Liver (tissue), 3 donors: ENCODE results near the gene RFPL4AL1.

ENCODE experiments used
- EGR1 ChIP-seq, 2 donors: IDR thresholded peaks; 2 replicates each; pipeline ENCODE4 v1.6.1; 2016 to 2018; ENCODE audit warnings: antibody characterized with exemption in 2 of 2, low read depth in 2 of 2
- FOXA1 ChIP-seq: IDR thresholded peaks from 2 replicates; pipeline ENCODE4 v1.6.1; 2016; ENCODE audit warnings: antibody characterized with exemption
- GABPA ChIP-seq, 2 donors: IDR thresholded peaks in 1 of 2; conservative IDR thresholded peaks in 1 of 2; 2 replicates each; pipeline ENCODE4 v1.6.1; 2016; ENCODE audit warnings: antibody characterized with exemption in 2 of 2, mild to moderate bottlenecking in 1 of 2, moderate library complexity in 1 of 2
- HNF4A ChIP-seq, 2 donors: conservative IDR thresholded peaks; 2 replicates each; pipeline ENCODE4 v1.6.1; 2016; ENCODE audit warnings: antibody characterized with exemption in 2 of 2, mild to moderate bottlenecking in 2 of 2
- RAD21 ChIP-seq, 2 donors: IDR thresholded peaks; 2 replicates each; pipeline ENCODE4 v1.6.1; 2016; ENCODE audit warnings: antibody characterized with exemption in 2 of 2, mild to moderate bottlenecking in 2 of 2
- RXRA ChIP-seq, 2 donors: IDR thresholded peaks; 2 replicates each; pipeline ENCODE4 v1.6.1; 2017 to 2018; ENCODE audit warnings: antibody characterized with exemption in 2 of 2, mild to moderate bottlenecking in 1 of 2
- SP1 ChIP-seq: IDR thresholded peaks from 2 replicates; pipeline ENCODE4 v1.6.1; 2018; ENCODE audit warnings: antibody characterized with exemption, mild to moderate bottlenecking
- TAF1 ChIP-seq: conservative IDR thresholded peaks from 2 replicates; pipeline ENCODE4 v1.6.1; 2016; ENCODE audit warnings: antibody characterized with exemption, mild to moderate bottlenecking
- YY1 ChIP-seq: IDR thresholded peaks from 2 replicates; pipeline ENCODE4 v1.6.1; 2016; ENCODE audit warnings: antibody characterized with exemption, mild to moderate bottlenecking
- TF ChIP-seq, protein P1 (sequence below): fragments of 150-350 bp; IDR thresholded peaks from 2 replicates; pipeline ENCODE4 v1.5.1; 2017; ENCODE audit warnings: improper control_type of control experiment, low read depth, low read length; ENCODE audit not compliant: missing input control
- TF ChIP-seq, protein P2 (sequence below): IDR thresholded peaks from 2 replicates; pipeline ENCODE4 v1.6.1; 2016; ENCODE audit warnings: antibody characterized with exemption
- TF ChIP-seq, protein P3 (sequence below): IDR thresholded peaks from 2 replicates; pipeline ENCODE4 v1.6.1; 2016; ENCODE audit warnings: antibody characterized with exemption, mild to moderate bottlenecking
- TF ChIP-seq, protein P4 (sequence below): IDR thresholded peaks from 2 replicates; pipeline ENCODE4 v1.6.1; 2016; ENCODE audit warnings: antibody characterized with exemption
- donor health status: healthy.
- donor health status: healthy.

DNA sequence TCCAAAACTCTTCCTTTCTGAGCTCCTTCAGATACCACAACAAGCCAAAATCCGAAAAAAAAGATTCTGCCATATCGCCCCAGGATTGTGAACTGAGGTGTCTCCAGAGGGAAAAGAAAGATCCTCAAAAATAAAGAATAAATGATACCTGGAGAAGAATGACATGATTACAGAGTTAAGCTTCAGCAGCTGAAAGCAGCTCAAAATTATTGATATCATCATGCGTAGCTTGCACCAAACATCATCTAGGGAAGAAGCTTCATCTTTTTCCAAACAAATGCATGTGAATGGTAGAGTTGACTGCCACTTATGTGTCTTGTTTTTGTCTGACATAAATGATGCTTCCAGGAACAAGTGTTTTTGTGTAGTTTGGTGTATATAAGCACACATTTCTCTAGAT lies 30.6 kb upstream of the RFPL4AL1 start, which contains the start of gene NLRP9:
- TF ChIP-seq, protein P1, sequence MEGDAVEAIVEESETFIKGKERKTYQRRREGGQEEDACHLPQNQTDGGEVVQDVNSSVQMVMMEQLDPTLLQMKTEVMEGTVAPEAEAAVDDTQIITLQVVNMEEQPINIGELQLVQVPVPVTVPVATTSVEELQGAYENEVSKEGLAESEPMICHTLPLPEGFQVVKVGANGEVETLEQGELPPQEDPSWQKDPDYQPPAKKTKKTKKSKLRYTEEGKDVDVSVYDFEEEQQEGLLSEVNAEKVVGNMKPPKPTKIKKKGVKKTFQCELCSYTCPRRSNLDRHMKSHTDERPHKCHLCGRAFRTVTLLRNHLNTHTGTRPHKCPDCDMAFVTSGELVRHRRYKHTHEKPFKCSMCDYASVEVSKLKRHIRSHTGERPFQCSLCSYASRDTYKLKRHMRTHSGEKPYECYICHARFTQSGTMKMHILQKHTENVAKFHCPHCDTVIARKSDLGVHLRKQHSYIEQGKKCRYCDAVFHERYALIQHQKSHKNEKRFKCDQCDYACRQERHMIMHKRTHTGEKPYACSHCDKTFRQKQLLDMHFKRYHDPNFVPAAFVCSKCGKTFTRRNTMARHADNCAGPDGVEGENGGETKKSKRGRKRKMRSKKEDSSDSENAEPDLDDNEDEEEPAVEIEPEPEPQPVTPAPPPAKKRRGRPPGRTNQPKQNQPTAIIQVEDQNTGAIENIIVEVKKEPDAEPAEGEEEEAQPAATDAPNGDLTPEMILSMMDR: no peak
- TF ChIP-seq RAD21 (IDR thresholded peaks at IDR 0.05) (no peak), GABPA (IDR thresholded peaks at IDR 0.05 in 1 of 2, conservative IDR thresholded peaks at IDR 0.05 in 1 of 2) (no peak), SP1 (no peak), YY1 (no peak), EGR1 (IDR thresholded peaks at IDR 0.05; ENCODE audit: low read depth in 2 of 2) (no peak), HNF4A (conservative IDR thresholded peaks at IDR 0.05) (no peak), FOXA1 (no peak), TAF1 (no peak), RXRA (IDR thresholded peaks at IDR 0.05) (no peak)
- TF ChIP-seq, protein P2, sequence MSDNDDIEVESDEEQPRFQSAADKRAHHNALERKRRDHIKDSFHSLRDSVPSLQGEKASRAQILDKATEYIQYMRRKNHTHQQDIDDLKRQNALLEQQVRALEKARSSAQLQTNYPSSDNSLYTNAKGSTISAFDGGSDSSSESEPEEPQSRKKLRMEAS: no peak
- TF ChIP-seq, protein P3, sequence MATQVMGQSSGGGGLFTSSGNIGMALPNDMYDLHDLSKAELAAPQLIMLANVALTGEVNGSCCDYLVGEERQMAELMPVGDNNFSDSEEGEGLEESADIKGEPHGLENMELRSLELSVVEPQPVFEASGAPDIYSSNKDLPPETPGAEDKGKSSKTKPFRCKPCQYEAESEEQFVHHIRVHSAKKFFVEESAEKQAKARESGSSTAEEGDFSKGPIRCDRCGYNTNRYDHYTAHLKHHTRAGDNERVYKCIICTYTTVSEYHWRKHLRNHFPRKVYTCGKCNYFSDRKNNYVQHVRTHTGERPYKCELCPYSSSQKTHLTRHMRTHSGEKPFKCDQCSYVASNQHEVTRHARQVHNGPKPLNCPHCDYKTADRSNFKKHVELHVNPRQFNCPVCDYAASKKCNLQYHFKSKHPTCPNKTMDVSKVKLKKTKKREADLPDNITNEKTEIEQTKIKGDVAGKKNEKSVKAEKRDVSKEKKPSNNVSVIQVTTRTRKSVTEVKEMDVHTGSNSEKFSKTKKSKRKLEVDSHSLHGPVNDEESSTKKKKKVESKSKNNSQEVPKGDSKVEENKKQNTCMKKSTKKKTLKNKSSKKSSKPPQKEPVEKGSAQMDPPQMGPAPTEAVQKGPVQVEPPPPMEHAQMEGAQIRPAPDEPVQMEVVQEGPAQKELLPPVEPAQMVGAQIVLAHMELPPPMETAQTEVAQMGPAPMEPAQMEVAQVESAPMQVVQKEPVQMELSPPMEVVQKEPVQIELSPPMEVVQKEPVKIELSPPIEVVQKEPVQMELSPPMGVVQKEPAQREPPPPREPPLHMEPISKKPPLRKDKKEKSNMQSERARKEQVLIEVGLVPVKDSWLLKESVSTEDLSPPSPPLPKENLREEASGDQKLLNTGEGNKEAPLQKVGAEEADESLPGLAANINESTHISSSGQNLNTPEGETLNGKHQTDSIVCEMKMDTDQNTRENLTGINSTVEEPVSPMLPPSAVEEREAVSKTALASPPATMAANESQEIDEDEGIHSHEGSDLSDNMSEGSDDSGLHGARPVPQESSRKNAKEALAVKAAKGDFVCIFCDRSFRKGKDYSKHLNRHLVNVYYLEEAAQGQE: no peak
- TF ChIP-seq, protein P4, sequence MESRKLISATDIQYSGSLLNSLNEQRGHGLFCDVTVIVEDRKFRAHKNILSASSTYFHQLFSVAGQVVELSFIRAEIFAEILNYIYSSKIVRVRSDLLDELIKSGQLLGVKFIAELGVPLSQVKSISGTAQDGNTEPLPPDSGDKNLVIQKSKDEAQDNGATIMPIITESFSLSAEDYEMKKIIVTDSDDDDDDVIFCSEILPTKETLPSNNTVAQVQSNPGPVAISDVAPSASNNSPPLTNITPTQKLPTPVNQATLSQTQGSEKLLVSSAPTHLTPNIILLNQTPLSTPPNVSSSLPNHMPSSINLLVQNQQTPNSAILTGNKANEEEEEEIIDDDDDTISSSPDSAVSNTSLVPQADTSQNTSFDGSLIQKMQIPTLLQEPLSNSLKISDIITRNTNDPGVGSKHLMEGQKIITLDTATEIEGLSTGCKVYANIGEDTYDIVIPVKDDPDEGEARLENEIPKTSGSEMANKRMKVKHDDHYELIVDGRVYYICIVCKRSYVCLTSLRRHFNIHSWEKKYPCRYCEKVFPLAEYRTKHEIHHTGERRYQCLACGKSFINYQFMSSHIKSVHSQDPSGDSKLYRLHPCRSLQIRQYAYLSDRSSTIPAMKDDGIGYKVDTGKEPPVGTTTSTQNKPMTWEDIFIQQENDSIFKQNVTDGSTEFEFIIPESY: no peak
